GM23338 (cell line): ENCODE measurements around the gene IFI35. TPM values are rescaled to one million over a fixed set of nuclear protein-coding genes. Genes with fewer than 3 reads are reported as not detected.

ENCODE experiments used
- ATAC-seq: fragments of 200-7000 bp; cut with Tn5 transposase; 3 replicates; pipeline ENCODE4 v1.9.1; 2020
- DNase-seq: peaks from one replicate; pipeline ENCODE4 v3.0.0-alpha.2; 2015; ENCODE audit warnings: low spot score
- H2AFZ ChIP-seq: fragments of 200-600 bp; sonication (generic); 2 replicates; pipeline ENCODE4 v1.8.0; 2016; ENCODE audit warnings: antibody characterized with exemption, mild to moderate bottlenecking, moderate library complexity
- H3F3A ChIP-seq: fragments of 200-600 bp; sonication (generic); replicated peaks from 2 replicates; pipeline ENCODE4 v1.8.0; 2017; ENCODE audit warnings: antibody characterized with exemption, mixed run types, low read depth
- H3K27ac ChIP-seq: fragments of 200-600 bp; sonication (generic); 2 replicates; pipeline ENCODE4 v1.6.1; 2016; ENCODE audit warnings: low read depth
- H3K27me3 ChIP-seq: fragments of 200-600 bp; sonication (generic); 2 replicates; pipeline ENCODE4 v1.8.0; 2016; ENCODE audit warnings: mild to moderate bottlenecking, mixed run types, moderate library complexity; ENCODE audit not compliant: insufficient read depth
- H3K36me3 ChIP-seq: fragments of 200-600 bp; sonication (generic); 2 replicates; pipeline ENCODE4 v1.8.0; 2016; ENCODE audit warnings: mild to moderate bottlenecking; ENCODE audit not compliant: insufficient read depth
- H3K4me1 ChIP-seq: fragments of 200-600 bp; sonication (generic); 2 replicates; pipeline ENCODE4 v1.8.0; 2016; ENCODE audit warnings: mild to moderate bottlenecking, moderate library complexity; ENCODE audit not compliant: insufficient read depth
- H3K4me2 ChIP-seq: fragments of 200-600 bp; sonication (generic); 2 replicates; pipeline ENCODE4 v1.7.1; 2017; ENCODE audit warnings: mixed run types
- H3K4me3 ChIP-seq: fragments of 200-600 bp; sonication (generic); 2 replicates; pipeline ENCODE4 v1.6.1; 2016; ENCODE audit warnings: mixed run types
- H3K79me2 ChIP-seq: fragments of 200-600 bp; sonication (generic); replicated peaks from 2 replicates; pipeline ENCODE4 v1.8.0; 2017; ENCODE audit warnings: mild to moderate bottlenecking; ENCODE audit not compliant: insufficient read depth
- H3K9me2 ChIP-seq: fragments of 200-600 bp; sonication (generic); 2 replicates; pipeline ENCODE4 v1.8.0; 2017; ENCODE audit not compliant: insufficient read depth
- H4K20me1 ChIP-seq: fragments of 200-600 bp; sonication (generic); replicated peaks from 2 replicates; pipeline ENCODE4 v1.8.0; 2017; ENCODE audit warnings: mild to moderate bottlenecking; ENCODE audit not compliant: insufficient read depth
- H3K27ac Mint-ChIP-seq: 2 replicates; pipeline ENCODE4 v1.8.0; 2020; ENCODE audit warnings: inconsistent platforms, mild to moderate bottlenecking, moderate library complexity, mixed read lengths
- H3K27me3 Mint-ChIP-seq: 3 replicates; pipeline ENCODE4 v1.8.0; 2022; ENCODE audit warnings: low read depth, mild to moderate bottlenecking, moderate library complexity, mixed read lengths, inconsistent platforms; ENCODE audit not compliant: insufficient read depth, poor library complexity
- H3K36me3 Mint-ChIP-seq: 3 replicates; pipeline ENCODE4 v1.8.0; 2021; ENCODE audit warnings: low read depth, mild to moderate bottlenecking, inconsistent platforms, moderate library complexity, mixed read lengths
- H3K4me1 Mint-ChIP-seq: 3 replicates; pipeline ENCODE4 v1.8.0; 2020; ENCODE audit warnings: mild to moderate bottlenecking, inconsistent platforms, mixed read lengths
- H3K4me3 Mint-ChIP-seq: 3 replicates; pipeline ENCODE4 v1.8.0; 2021; ENCODE audit warnings: moderate library complexity, mild to moderate bottlenecking, inconsistent platforms, mixed read lengths
- H3K9me3 Mint-ChIP-seq: 3 replicates; pipeline ENCODE4 v1.8.0; 2020; ENCODE audit warnings: moderate library complexity, mild to moderate bottlenecking, inconsistent platforms, mixed read lengths
- CREB1 ChIP-seq: fragments of 250-450 bp; sonication (Bioruptor Pico); IDR thresholded peaks from 2 replicates; pipeline ENCODE4 v1.5.0; 2020; ENCODE audit warnings: low read depth, mild to moderate bottlenecking, moderate library complexity
- ETS1 ChIP-seq: IDR thresholded peaks from 2 replicates; pipeline ENCODE4 v1.6.1; 2016; ENCODE audit warnings: antibody characterized with exemption
- EZH2 ChIP-seq: fragments of 200-600 bp; sonication (generic); IDR thresholded peaks from one replicate; pipeline ENCODE4 v1.8.0; 2017; ENCODE audit warnings: antibody characterized with exemption, mild to moderate bottlenecking, low read depth; ENCODE audit not compliant: unreplicated experiment
- EZH2phosphoT487 ChIP-seq: fragments of 200-600 bp; sonication (generic); IDR thresholded peaks from one replicate; pipeline ENCODE4 v1.8.1; 2018; ENCODE audit warnings: antibody characterized with exemption; ENCODE audit not compliant: unreplicated experiment
- JUNB ChIP-seq: IDR thresholded peaks from one replicate; pipeline ENCODE4 v1.6.1; 2016; ENCODE audit warnings: antibody characterized with exemption; ENCODE audit not compliant: unreplicated experiment
- NANOG ChIP-seq: IDR thresholded peaks from 2 replicates; pipeline ENCODE4 v1.6.1; 2016; ENCODE audit warnings: antibody characterized with exemption, borderline replicate concordance
- POLR2AphosphoS5 ChIP-seq: IDR thresholded peaks from 2 replicates; pipeline ENCODE4 v1.6.1; 2016; ENCODE audit warnings: antibody characterized with exemption, low read depth
- STAT1 ChIP-seq: IDR thresholded peaks from one replicate; pipeline ENCODE4 v1.6.1; 2016; ENCODE audit warnings: antibody characterized with exemption; ENCODE audit not compliant: unreplicated experiment
- ZNF114 ChIP-seq: fragments of 250-450 bp; sonication (Bioruptor Pico); IDR thresholded peaks from 2 replicates; pipeline ENCODE4 v1.5.0; 2020; ENCODE audit warnings: mild to moderate bottlenecking, moderate library complexity
- polyA plus RNA-seq: library from polyadenylated mRNA; unstranded; fragments of >200 nt; fragmentation: Nextera tagmentation; extraction: Ambion mirVana; gene quantifications from 2 replicates; pipeline ENCODE4 v1.2.1, GENCODE V29; 2016
- total RNA-seq: library from RNA; depleted of rRNA; stranded (reverse); fragments of >200 nt; shearing (Covaris generic); gene quantifications from 2 replicates; pipeline ENCODE4 v1.2.3, GENCODE V29; 2014
- TF ChIP-seq, protein P1 (sequence below): IDR thresholded peaks from one replicate; pipeline ENCODE4 v1.6.1; 2018; ENCODE audit warnings: antibody characterized with exemption; ENCODE audit not compliant: unreplicated experiment
- TF ChIP-seq, protein P2 (sequence below): fragments of 250-450 bp; sonication (Bioruptor Pico); IDR thresholded peaks from 2 replicates; pipeline ENCODE4 v1.5.0; 2020; ENCODE audit warnings: mild to moderate bottlenecking, moderate library complexity
- TF ChIP-seq, protein P3 (sequence below), 2 experiments: fragments of 200-600 bp in 1 of 2; sonication (generic) in 1 of 2; conservative IDR thresholded peaks; 2 replicates each; pipeline versions ENCODE4 v1.5.1 to v1.6.1; 2016 to 2017; ENCODE audit warnings: antibody characterized with exemption in 2 of 2, low read depth in 2 of 2, mild to moderate bottlenecking in 2 of 2, moderate library complexity in 1 of 2

The IFI35 gene
- total and polyA plus RNA-seq, 2 experiments from 2014 or later = 1.8 to 2.3 TPM

GRCh38 chr17:43034894-43035293, 28.3 kb downstream of the IFI35 start:
- Histone ChIP-seq H3K4me3 (peak overlapping the region; percentile 47), H3K27me3 (no peaks in the 10 kb centered on the region), H2AFZ (no peak overlapping the region), H3K79me2 (no peaks in the 10 kb centered on the region), H3K9me2 (no peaks in the 10 kb centered on the region), H3K36me3 (no peaks in the 10 kb centered on the region), H3F3A (peaks cover 18% of the 10 kb centered on the region), H3K4me2 (peak overlapping the region; percentile 73), H3K4me1 (peaks cover 59% of the 10 kb centered on the region), H3K27ac (peak overlapping the region; percentile 84), H4K20me1 (no peaks in the 10 kb centered on the region)
- Mint-ChIP-seq H3K36me3 (peaks cover 4% of the 10 kb centered on the region; the same call in 1 of the 3 replicates), H3K9me3 (no peaks in the 10 kb centered on the region), H3K4me1 (peaks cover 55% of the 10 kb centered on the region), H3K4me3 (peak overlapping the region; percentile 22; the same call in 1 of the 3 replicates), H3K27ac (peak overlapping the region; percentile 93), H3K27me3 (peaks cover 23% of the 10 kb centered on the region)
- ATAC-seq (no peak), DNase-seq (no peak)
- TF ChIP-seq EZH2 = no peak
- no peak for TF ChIP-seq JUNB
- TF ChIP-seq, protein P1, sequence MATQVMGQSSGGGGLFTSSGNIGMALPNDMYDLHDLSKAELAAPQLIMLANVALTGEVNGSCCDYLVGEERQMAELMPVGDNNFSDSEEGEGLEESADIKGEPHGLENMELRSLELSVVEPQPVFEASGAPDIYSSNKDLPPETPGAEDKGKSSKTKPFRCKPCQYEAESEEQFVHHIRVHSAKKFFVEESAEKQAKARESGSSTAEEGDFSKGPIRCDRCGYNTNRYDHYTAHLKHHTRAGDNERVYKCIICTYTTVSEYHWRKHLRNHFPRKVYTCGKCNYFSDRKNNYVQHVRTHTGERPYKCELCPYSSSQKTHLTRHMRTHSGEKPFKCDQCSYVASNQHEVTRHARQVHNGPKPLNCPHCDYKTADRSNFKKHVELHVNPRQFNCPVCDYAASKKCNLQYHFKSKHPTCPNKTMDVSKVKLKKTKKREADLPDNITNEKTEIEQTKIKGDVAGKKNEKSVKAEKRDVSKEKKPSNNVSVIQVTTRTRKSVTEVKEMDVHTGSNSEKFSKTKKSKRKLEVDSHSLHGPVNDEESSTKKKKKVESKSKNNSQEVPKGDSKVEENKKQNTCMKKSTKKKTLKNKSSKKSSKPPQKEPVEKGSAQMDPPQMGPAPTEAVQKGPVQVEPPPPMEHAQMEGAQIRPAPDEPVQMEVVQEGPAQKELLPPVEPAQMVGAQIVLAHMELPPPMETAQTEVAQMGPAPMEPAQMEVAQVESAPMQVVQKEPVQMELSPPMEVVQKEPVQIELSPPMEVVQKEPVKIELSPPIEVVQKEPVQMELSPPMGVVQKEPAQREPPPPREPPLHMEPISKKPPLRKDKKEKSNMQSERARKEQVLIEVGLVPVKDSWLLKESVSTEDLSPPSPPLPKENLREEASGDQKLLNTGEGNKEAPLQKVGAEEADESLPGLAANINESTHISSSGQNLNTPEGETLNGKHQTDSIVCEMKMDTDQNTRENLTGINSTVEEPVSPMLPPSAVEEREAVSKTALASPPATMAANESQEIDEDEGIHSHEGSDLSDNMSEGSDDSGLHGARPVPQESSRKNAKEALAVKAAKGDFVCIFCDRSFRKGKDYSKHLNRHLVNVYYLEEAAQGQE = no peak
- TF ChIP-seq CREB1 (CRISPR knock-in tag) = no peak
- TF ChIP-seq ETS1 = no peak
- TF ChIP-seq POLR2AphosphoS5 = no peak
- TF ChIP-seq, protein P2, sequence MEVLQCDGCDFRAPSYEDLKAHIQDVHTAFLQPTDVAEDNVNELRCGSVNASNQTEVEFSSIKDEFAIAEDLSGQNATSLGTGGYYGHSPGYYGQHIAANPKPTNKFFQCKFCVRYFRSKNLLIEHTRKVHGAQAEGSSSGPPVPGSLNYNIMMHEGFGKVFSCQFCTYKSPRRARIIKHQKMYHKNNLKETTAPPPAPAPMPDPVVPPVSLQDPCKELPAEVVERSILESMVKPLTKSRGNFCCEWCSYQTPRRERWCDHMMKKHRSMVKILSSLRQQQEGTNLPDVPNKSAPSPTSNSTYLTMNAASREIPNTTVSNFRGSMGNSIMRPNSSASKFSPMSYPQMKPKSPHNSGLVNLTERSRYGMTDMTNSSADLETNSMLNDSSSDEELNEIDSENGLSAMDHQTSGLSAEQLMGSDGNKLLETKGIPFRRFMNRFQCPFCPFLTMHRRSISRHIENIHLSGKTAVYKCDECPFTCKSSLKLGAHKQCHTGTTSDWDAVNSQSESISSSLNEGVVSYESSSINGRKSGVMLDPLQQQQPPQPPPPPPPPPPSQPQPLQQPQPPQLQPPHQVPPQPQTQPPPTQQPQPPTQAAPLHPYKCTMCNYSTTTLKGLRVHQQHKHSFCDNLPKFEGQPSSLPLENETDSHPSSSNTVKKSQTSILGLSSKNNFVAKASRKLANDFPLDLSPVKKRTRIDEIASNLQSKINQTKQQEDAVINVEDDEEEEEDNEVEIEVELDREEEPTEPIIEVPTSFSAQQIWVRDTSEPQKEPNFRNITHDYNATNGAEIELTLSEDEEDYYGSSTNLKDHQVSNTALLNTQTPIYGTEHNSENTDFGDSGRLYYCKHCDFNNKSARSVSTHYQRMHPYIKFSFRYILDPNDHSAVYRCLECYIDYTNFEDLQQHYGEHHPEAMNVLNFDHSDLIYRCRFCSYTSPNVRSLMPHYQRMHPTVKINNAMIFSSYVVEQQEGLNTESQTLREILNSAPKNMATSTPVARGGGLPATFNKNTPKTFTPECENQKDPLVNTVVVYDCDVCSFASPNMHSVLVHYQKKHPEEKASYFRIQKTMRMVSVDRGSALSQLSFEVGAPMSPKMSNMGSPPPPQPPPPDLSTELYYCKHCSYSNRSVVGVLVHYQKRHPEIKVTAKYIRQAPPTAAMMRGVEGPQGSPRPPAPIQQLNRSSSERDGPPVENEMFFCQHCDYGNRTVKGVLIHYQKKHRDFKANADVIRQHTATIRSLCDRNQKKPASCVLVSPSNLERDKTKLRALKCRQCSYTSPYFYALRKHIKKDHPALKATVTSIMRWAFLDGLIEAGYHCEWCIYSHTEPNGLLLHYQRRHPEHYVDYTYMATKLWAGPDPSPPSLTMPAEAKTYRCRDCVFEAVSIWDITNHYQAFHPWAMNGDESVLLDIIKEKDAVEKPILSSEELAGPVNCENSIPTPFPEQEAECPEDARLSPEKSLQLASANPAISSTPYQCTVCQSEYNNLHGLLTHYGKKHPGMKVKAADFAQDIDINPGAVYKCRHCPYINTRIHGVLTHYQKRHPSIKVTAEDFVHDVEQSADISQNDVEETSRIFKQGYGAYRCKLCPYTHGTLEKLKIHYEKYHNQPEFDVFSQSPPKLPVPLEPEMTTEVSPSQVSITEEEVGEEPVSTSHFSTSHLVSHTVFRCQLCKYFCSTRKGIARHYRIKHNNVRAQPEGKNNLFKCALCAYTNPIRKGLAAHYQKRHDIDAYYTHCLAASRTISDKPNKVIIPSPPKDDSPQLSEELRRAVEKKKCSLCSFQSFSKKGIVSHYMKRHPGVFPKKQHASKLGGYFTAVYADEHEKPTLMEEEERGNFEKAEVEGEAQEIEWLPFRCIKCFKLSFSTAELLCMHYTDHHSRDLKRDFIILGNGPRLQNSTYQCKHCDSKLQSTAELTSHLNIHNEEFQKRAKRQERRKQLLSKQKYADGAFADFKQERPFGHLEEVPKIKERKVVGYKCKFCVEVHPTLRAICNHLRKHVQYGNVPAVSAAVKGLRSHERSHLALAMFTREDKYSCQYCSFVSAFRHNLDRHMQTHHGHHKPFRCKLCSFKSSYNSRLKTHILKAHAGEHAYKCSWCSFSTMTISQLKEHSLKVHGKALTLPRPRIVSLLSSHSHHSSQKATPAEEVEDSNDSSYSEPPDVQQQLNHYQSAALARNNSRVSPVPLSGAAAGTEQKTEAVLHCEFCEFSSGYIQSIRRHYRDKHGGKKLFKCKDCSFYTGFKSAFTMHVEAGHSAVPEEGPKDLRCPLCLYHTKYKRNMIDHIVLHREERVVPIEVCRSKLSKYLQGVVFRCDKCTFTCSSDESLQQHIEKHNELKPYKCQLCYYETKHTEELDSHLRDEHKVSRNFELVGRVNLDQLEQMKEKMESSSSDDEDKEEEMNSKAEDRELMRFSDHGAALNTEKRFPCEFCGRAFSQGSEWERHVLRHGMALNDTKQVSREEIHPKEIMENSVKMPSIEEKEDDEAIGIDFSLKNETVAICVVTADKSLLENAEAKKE (CRISPR knock-in tag) = no peak
- TF ChIP-seq ZNF114 (CRISPR knock-in tag) = no peak
- no peak for TF ChIP-seq STAT1
- TF ChIP-seq, protein P3, sequence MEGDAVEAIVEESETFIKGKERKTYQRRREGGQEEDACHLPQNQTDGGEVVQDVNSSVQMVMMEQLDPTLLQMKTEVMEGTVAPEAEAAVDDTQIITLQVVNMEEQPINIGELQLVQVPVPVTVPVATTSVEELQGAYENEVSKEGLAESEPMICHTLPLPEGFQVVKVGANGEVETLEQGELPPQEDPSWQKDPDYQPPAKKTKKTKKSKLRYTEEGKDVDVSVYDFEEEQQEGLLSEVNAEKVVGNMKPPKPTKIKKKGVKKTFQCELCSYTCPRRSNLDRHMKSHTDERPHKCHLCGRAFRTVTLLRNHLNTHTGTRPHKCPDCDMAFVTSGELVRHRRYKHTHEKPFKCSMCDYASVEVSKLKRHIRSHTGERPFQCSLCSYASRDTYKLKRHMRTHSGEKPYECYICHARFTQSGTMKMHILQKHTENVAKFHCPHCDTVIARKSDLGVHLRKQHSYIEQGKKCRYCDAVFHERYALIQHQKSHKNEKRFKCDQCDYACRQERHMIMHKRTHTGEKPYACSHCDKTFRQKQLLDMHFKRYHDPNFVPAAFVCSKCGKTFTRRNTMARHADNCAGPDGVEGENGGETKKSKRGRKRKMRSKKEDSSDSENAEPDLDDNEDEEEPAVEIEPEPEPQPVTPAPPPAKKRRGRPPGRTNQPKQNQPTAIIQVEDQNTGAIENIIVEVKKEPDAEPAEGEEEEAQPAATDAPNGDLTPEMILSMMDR (conservative IDR thresholded peaks at IDR 0.05; ENCODE audit: low read depth in 2 of 2) = no peak
- TF ChIP-seq NANOG = no peak
- TF ChIP-seq EZH2phosphoT487 = no peak
